ENCODE results near the gene C13orf42. TPM values are rescaled to one million over a fixed set of nuclear protein-coding genes. Genes with fewer than 3 reads are reported as not detected.

The C13orf42 gene
- polyA plus RNA-seq, 2 of the 4 experiments (the other 2 are of a cell fraction) = not detected

- TF ChIP-seq HDAC2 (IDR thresholded peaks at IDR 0.05) (no peak), RARB (CRISPR knock-in tag; IDR thresholded peaks at IDR 0.05) (no peak), HOXB13 (CRISPR knock-in tag; IDR thresholded peaks at IDR 0.05; ENCODE audit: low read depth) (no peak), NFE2L2 (conservative IDR thresholded peaks at IDR 0.05; ENCODE audit: low read length) (no peak), KDM5A (IDR thresholded peaks at IDR 0.05) (no peak), ZC3H11A (IDR thresholded peaks at IDR 0.05) (no peak), JUN (IDR thresholded peaks at IDR 0.05) (no peak), PHF8 (IDR thresholded peaks at IDR 0.05; ENCODE audit: borderline replicate concordance, low read depth) (no peak), EHF (CRISPR knock-in tag; IDR thresholded peaks at IDR 0.05) (no peak), HEYL (CRISPR knock-in tag; IDR thresholded peaks at IDR 0.05) (no peak), MAZ (IDR thresholded peaks at IDR 0.05; ENCODE audit: borderline replicate concordance, low read depth, low read length) (no peak), ZFP36 (IDR thresholded peaks at IDR 0.05; ENCODE audit: borderline replicate concordance, partially characterized antibody) (no peak), SREBF2 (IDR thresholded peaks at IDR 0.05) (no peak), HOXB5 (CRISPR knock-in tag; IDR thresholded peaks at IDR 0.05) (no peak), ELK1 (IDR thresholded peaks at IDR 0.05; ENCODE audit: low read depth, low read length) (no peak), SMC3 (IDR thresholded peaks at IDR 0.05) (no peak), TP53 (CRISPR knock-in tag; IDR thresholded peaks at IDR 0.05) (no peak)
- TF ChIP-seq, protein P1, sequence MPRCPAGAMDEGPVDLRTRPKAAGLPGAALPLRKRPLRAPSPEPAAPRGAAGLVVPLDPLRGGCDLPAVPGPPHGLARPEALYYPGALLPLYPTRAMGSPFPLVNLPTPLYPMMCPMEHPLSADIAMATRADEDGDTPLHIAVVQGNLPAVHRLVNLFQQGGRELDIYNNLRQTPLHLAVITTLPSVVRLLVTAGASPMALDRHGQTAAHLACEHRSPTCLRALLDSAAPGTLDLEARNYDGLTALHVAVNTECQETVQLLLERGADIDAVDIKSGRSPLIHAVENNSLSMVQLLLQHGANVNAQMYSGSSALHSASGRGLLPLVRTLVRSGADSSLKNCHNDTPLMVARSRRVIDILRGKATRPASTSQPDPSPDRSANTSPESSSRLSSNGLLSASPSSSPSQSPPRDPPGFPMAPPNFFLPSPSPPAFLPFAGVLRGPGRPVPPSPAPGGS (IDR thresholded peaks at IDR 0.05) = no peak
- no peaks in the 10 kb centered on the region for H3K9me3 ChIP-seq
- H3K4me1 ChIP-seq = no peaks in the 10 kb centered on the region
- no peak overlapping the region for H3K27ac ChIP-seq
- ChIA-PET POLR2A (no interaction called here), CTCF (no interaction called here)
- ATAC-seq = no peak
- DNase-seq (ENCODE audit: low read depth in 1 of 2, low spot score in 1 of 2) = no peak
- no peak overlapping the region for H3K4me2 ChIP-seq
- 89% methylated on average over 2 of the region's 2 CpGs for WGBS (ENCODE audit: missing lambda C conversion rate)
- no peak for FAIRE-seq
- H3K4me3 ChIP-seq = no peak overlapping the region
These were observed 75.1 kb downstream of the C13orf42 start for GRCh38 chr13:51035978-51036377.

GRCh38 chr13:51035469-51035868 lies 75.6 kb downstream of the C13orf42 start:
- no peak for DNase-seq (ENCODE audit: low read depth in 1 of 2, low spot score in 1 of 2)

More at GRCh38 chr13:51035469-51035868, 75.6 kb downstream of the C13orf42 start:
- Histone ChIP-seq H3K9me3 (no peaks in the 10 kb centered on the region), H3K4me3 (no peak overlapping the region), H3K4me2 (no peak overlapping the region), H3K27ac (no peak overlapping the region), H3K4me1 (no peaks in the 10 kb centered on the region)
- TF ChIP-seq FOSB (CRISPR knock-in tag; IDR thresholded peaks at IDR 0.05) (no peak), MAZ (IDR thresholded peaks at IDR 0.05; ENCODE audit: borderline replicate concordance, low read depth, low read length) (no peak), NR3C1 (IDR thresholded peaks at IDR 0.05) (no peak), ZFP36 (IDR thresholded peaks at IDR 0.05; ENCODE audit: borderline replicate concordance, partially characterized antibody) (no peak), EHMT2 (IDR thresholded peaks at IDR 0.05; ENCODE audit: low read depth) (no peak), HDAC2 (IDR thresholded peaks at IDR 0.05) (no peak), ELK1 (IDR thresholded peaks at IDR 0.05; ENCODE audit: low read depth, low read length) (no peak), HOXB5 (CRISPR knock-in tag; IDR thresholded peaks at IDR 0.05) (no peak), FOXS1 (CRISPR knock-in tag; IDR thresholded peaks at IDR 0.05) (no peak), MYC (IDR thresholded peaks at IDR 0.05; ENCODE audit: borderline replicate concordance, low read length) (no peak), GATA3 (IDR thresholded peaks at IDR 0.05; ENCODE audit: borderline replicate concordance) (no peak), CHD2 (IDR thresholded peaks at IDR 0.05; ENCODE audit: low read length, partially characterized antibody) (no peak), MAFK (IDR thresholded peaks at IDR 0.05; ENCODE audit: partially characterized antibody) (no peak), FOSL2 (IDR thresholded peaks at IDR 0.05) (no peak), FOSL2 (CRISPR knock-in tag; IDR thresholded peaks at IDR 0.05) (no peak), EHF (CRISPR knock-in tag; IDR thresholded peaks at IDR 0.05) (no peak), ZNF302 (CRISPR knock-in tag; IDR thresholded peaks at IDR 0.05) (no peak), KDM5A (IDR thresholded peaks at IDR 0.05) (no peak)
- TF ChIP-seq, protein P2, sequence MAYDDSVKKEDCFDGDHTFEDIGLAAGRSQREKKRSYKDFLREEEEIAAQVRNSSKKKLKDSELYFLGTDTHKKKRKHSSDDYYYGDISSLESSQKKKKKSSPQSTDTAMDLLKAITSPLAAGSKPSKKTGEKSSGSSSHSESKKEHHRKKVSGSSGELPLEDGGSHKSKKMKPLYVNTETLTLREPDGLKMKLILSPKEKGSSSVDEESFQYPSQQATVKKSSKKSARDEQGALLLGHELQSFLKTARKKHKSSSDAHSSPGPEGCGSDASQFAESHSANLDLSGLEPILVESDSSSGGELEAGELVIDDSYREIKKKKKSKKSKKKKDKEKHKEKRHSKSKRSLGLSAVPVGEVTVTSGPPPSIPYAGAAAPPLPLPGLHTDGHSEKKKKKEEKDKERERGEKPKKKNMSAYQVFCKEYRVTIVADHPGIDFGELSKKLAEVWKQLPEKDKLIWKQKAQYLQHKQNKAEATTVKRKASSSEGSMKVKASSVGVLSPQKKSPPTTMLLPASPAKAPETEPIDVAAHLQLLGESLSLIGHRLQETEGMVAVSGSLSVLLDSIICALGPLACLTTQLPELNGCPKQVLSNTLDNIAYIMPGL (CRISPR knock-in tag; IDR thresholded peaks at IDR 0.05; ENCODE audit: borderline replicate concordance) = no peak
- TF ChIP-seq, protein P3, sequence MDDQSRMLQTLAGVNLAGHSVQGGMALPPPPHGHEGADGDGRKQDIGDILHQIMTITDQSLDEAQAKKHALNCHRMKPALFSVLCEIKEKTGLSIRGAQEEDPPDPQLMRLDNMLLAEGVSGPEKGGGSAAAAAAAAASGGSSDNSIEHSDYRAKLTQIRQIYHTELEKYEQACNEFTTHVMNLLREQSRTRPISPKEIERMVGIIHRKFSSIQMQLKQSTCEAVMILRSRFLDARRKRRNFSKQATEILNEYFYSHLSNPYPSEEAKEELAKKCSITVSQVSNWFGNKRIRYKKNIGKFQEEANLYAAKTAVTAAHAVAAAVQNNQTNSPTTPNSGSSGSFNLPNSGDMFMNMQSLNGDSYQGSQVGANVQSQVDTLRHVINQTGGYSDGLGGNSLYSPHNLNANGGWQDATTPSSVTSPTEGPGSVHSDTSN (IDR thresholded peaks at IDR 0.05) = no peak
- TF ChIP-seq, protein P4, sequence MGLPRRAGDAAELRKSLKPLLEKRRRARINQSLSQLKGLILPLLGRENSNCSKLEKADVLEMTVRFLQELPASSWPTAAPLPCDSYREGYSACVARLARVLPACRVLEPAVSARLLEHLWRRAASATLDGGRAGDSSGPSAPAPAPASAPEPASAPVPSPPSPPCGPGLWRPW (IDR thresholded peaks at IDR 0.05) = no peak
- POLR2A ChIA-PET = no interaction called here
- CTCF ChIA-PET = no interaction called here
- ATAC-seq (no peak), FAIRE-seq (no peak)
- 86% methylated on average over 4 of the region's 4 CpGs for WGBS (ENCODE audit: missing lambda C conversion rate)
